GM21825 (cell line): ENCODE data around the gene GPR55.
A peak's percentile ranks its signal among the peaks of the same experiment; 100 is the strongest.

ENCODE experiments used
- ATAC-seq: cut with Tn5 transposase; IDR thresholded peaks from one replicate; pipeline ENCODE4 v1.9.1; 2021; ENCODE audit warnings: mild to moderate bottlenecking, moderate library complexity; ENCODE audit not compliant: unreplicated experiment

The GPR55 gene

GRCh38 chr2:230903231-230904150, 21.6 kb downstream of the GPR55 start:
- ATAC-seq, result no peak

GRCh38 chr2:230902180-230902899, 22.7 kb downstream of the GPR55 start:
- ATAC-seq, result peak; percentile 60

GRCh38 chr2:230901006-230901405, 24.0 kb downstream of the GPR55 start:
- ATAC-seq, result no peak

- ATAC-seq, result no peak
These were observed 24.6 kb downstream of the GPR55 start for GRCh38 chr2:230900336-230900995.

- ATAC-seq, result no peak
These were observed 25.3 kb downstream of the GPR55 start for GRCh38 chr2:230899786-230900185.

GRCh38 chr2:230899287-230899686, 25.8 kb downstream of the GPR55 start:
- no peak for ATAC-seq

GRCh38 chr2:230898713-230899091, 26.3 kb downstream of the GPR55 start:
- ATAC-seq, result no peak

- ATAC-seq, result no peak
These were observed 26.9 kb downstream of the GPR55 start for GRCh38 chr2:230898016-230898712.

- ATAC-seq, result no peak
These were observed 28.5 kb downstream of the GPR55 start for GRCh38 chr2:230896346-230897115.

- ATAC-seq, result no peak
These were observed 29.3 kb downstream of the GPR55 start for GRCh38 chr2:230895536-230896345.

GRCh38 chr2:230893841-230894781, 30.9 kb downstream of the GPR55 start:
- peak; percentile 12 for ATAC-seq

GRCh38 chr2:230893338-230893737, 31.7 kb downstream of the GPR55 start:
- peak; percentile 69 for ATAC-seq

GRCh38 chr2:230891509-230891908, 33.5 kb downstream of the GPR55 start:
- no peak for ATAC-seq

GRCh38 chr2:230891064-230891463, 34.0 kb downstream of the GPR55 start:
- no peak for ATAC-seq

- no peak for ATAC-seq
These were observed 34.4 kb downstream of the GPR55 start for GRCh38 chr2:230890646-230891045.

GRCh38 chr2:230889911-230890601, 35.0 kb downstream of the GPR55 start:
- no peak for ATAC-seq

GRCh38 chr2:230888824-230889400, 36.1 kb downstream of the GPR55 start:
- ATAC-seq, result no peak
